Esophagus (tissue), 2 donors: ENCODE results near the gene CHST6. TPM values are rescaled to one million over a fixed set of nuclear protein-coding genes. Genes with fewer than 3 reads are reported as not detected.
"Not testable (repeated sequence)": the region's sequence is repeated elsewhere in the genome, so short reads cannot be mapped to it uniquely, and the experiment has no call there.

Experiments
- H3K27ac ChIP-seq, 2 donors: one replicate each; pipeline ENCODE4 v1.5.1; 2013; ENCODE audit warnings: low read depth in 2 of 2, mild to moderate bottlenecking in 2 of 2, inconsistent platforms in 1 of 2, low read length in 1 of 2, moderate library complexity in 1 of 2
- H3K27me3 ChIP-seq, 2 donors: one replicate each; pipeline ENCODE4 v1.6.1; 2013; ENCODE audit warnings: low read length in 2 of 2, control low read depth in 1 of 2, mild to moderate bottlenecking in 1 of 2; ENCODE audit not compliant: insufficient read depth in 2 of 2, control insufficient read depth in 1 of 2
- H3K36me3 ChIP-seq, 2 donors: one replicate each; pipeline ENCODE4 v1.6.1; 2013; ENCODE audit warnings: low read length in 1 of 2; ENCODE audit not compliant: control insufficient read depth in 2 of 2, insufficient read depth in 2 of 2
- H3K4me1 ChIP-seq, 2 donors: one replicate each; pipeline ENCODE4 v1.6.1; 2013; ENCODE audit warnings: low read length in 1 of 2; ENCODE audit not compliant: control insufficient read depth in 2 of 2, insufficient read depth in 2 of 2
- H3K4me3 ChIP-seq, 2 donors: one replicate each; pipeline ENCODE4 v1.5.1; 2013; ENCODE audit warnings: low read length in 2 of 2, mild to moderate bottlenecking in 2 of 2, low read depth in 1 of 2, moderate library complexity in 1 of 2
- H3K9me3 ChIP-seq, 2 donors: one replicate each; pipeline ENCODE4 v1.6.1; 2013; ENCODE audit warnings: mild to moderate bottlenecking in 2 of 2, low read depth in 1 of 2, low read length in 1 of 2, moderate library complexity in 1 of 2; ENCODE audit not compliant: control insufficient read depth in 2 of 2, insufficient read depth in 1 of 2
- WGBS, 2 donors: extraction: QIAGEN DNeasy Blood & Tissue Kit; methylation state at CpG; one replicate each; pipeline ENCODE4 v1.1.7; 2013; 5-methylcytosine and 5-hydroxymethylcytosine counted together
- polyA plus RNA-seq, 2 donors: library from polyadenylated mRNA; stranded (reverse); fragments of 200-250 nt; gene quantifications; one replicate each; pipeline ENCODE4 v1.2.3, GENCODE V29; 2013
- donor health status: healthy with polysubstance abuse.
- donor health status: Bipolar disorder and iron deficiency.

The CHST6 gene
- polyA plus RNA-seq, 2 donors, result 0.39 to 2.0 TPM

GRCh38 chr16:75455677-75456076 lies 39.6 kb downstream of the CHST6 start:
- no peak overlapping the region for H3K27ac ChIP-seq
- H3K4me1 ChIP-seq, result peaks cover 2% of the 10 kb centered on the region in 2 donors
- H3K36me3 ChIP-seq, result peaks cover 0 to 3% of the 10 kb centered on the region in 2 donors
- 70 to 74% methylated on average over 5 of the region's 5 CpGs for WGBS, 2 donors
- H3K4me3 ChIP-seq, result no peak overlapping the region
- H3K9me3 ChIP-seq, result no peaks in the 10 kb centered on the region
- H3K27me3 ChIP-seq, result no peaks in the 10 kb centered on the region

- H3K27ac ChIP-seq, result no peak overlapping the region
- H3K4me1 ChIP-seq, result peaks cover 0 to 2% of the 10 kb centered on the region in 2 donors
- no peaks in the 10 kb centered on the region for H3K27me3 ChIP-seq
- no peaks in the 10 kb centered on the region for H3K9me3 ChIP-seq
- peaks cover 0 to 3% of the 10 kb centered on the region in 2 donors for H3K36me3 ChIP-seq
- H3K4me3 ChIP-seq, result no peak overlapping the region
- WGBS, 2 donors, result 84 to 94% methylated on average over 12 of the region's 12 CpGs
Measured at GRCh38 chr16:75452464-75453190, 42.6 kb downstream of the CHST6 start.

GRCh38 chr16:75446416-75446815 lies 48.8 kb downstream of the CHST6 start:
- Histone ChIP-seq H3K9me3 (no peaks in the 10 kb centered on the region), H3K4me3 (no peak overlapping the region), H3K36me3 (peaks cover 0 to 3% of the 10 kb centered on the region in 2 donors), H3K4me1 (no peaks in the 10 kb centered on the region), H3K27me3 (no peaks in the 10 kb centered on the region), H3K27ac (no peak overlapping the region)

GRCh38 chr16:75445298-75445697 lies 49.9 kb downstream of the CHST6 start:
- H3K4me3 ChIP-seq, result no peak overlapping the region
- 75 to 89% methylated on average over 5 of the region's 5 CpGs for WGBS, 2 donors
- H3K27me3 ChIP-seq, result no peaks in the 10 kb centered on the region
- H3K36me3 ChIP-seq, result no peaks in the 10 kb centered on the region
- no peaks in the 10 kb centered on the region for H3K9me3 ChIP-seq
- H3K27ac ChIP-seq, result peak overlapping the region in 1 of 2 donors; percentile 1
- H3K4me1 ChIP-seq, result no peaks in the 10 kb centered on the region

DNA sequence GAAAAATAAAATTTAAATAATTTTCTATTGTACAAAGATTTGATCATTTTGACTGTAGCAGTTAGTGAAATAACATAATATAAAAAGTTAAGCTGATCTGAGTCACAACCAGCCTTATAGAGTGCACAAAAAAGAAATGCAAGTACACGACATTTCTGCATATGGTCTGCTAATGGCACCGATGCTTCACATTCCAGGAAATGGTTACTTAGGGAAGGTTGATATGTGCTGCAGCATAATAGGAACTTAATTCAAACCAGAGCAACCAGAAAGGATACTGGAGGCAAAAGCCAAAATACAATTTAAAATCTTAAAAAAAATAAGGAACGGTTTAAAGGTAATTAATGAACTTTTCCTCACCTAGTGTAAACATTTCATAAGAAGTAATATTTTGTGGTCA lies 51.9 kb downstream of the CHST6 start:
- WGBS, 2 donors, result 75 to 77% methylated on average over 3 of the region's 3 CpGs
- H3K9me3 ChIP-seq, result no peaks in the 10 kb centered on the region
- no peaks in the 10 kb centered on the region for H3K27me3 ChIP-seq
- H3K4me3 ChIP-seq, result no peak overlapping the region
- no peak overlapping the region for H3K27ac ChIP-seq
- H3K36me3 ChIP-seq, result no peaks in the 10 kb centered on the region
- H3K4me1 ChIP-seq, result no peaks in the 10 kb centered on the region

- Histone ChIP-seq H3K27me3 (no peaks in the 10 kb centered on the region), H3K9me3 (no peaks in the 10 kb centered on the region), H3K4me3 (peak overlapping the region; percentile 52 to 65), H3K36me3 (no peaks in the 10 kb centered on the region), H3K27ac (peak overlapping the region; percentile 89 to 97), H3K4me1 (peaks cover 0 to 2% of the 10 kb centered on the region in 2 donors)
- WGBS, 2 donors, result 1 to 2% methylated on average over 32 of the region's 32 CpGs
Measured at GRCh38 chr16:75433732-75434413, 61.4 kb downstream of the CHST6 start.

DNA sequence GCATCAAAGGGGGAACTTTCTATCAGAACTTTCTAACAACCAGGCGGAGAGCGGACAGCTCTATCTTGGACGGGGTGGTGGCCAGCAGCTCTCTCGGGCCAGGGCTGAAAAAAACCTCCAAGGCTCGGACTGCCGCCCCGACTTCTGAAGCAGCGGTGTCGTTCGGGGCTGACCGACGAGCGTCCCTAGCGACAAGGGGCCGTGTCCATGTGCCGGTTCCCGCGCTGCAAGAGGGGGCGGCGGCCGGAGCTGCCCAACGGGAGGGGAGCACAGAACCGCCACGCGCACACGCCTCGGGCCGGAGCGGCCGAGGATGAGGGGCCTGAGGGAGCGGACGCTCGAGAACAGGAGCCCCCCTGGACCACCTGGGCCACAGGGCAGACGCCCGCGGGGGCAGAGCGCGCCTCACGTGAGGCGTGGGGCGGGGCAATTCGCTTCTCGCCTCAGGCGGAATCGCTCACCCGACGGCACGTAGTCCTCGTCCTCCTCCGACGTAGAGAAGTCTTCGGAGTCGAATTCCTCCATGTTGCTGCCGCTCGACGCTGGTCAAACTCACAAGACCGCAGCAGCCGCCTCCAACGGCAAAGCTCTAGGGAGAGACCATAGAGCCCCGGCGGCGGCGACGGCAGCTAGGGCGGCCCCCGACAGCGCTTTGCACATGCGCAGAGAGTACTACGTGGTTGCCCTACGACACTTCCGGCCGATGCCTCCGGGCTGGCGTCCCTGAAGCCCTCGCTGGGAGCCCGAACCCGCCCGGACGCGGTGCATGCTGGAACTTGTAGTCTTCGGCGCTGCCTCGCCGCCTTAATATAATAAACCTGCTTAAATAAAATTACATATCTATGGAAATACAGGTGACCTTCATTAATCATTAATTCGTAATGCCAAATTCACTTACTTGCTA lies 62.2 kb downstream of the CHST6 start, which contains the start of gene CFDP1:
Gene CFDP1 (minus strand): TSS at position 676 of the 904 bp plus-strand sequence. CDS start 151 bp downstream, at position 525.
- Histone ChIP-seq H3K9me3 (no peaks in the 10 kb centered on the region), H3K4me3 (peak within 1 kb of the TSS; percentile 65 to 95), H3K27me3 (no peaks in the 10 kb centered on the region), H3K36me3 (no peaks in the 10 kb centered on the region), H3K27ac (peak within 1 kb of the TSS; percentile 89 to 97), H3K4me1 (peaks cover 0 to 2% of the 10 kb centered on the region in 2 donors)
- WGBS, 2 donors, result 0 to 1% methylated on average over 85 of the region's 85 CpGs

- 85 to 88% methylated on average over 11 of the region's 11 CpGs for WGBS, 2 donors
- H3K4me1 ChIP-seq, result peaks cover 0 to 2% of the 10 kb centered on the region in 2 donors
- no peak overlapping the region for H3K4me3 ChIP-seq
- no peaks in the 10 kb centered on the region for H3K27me3 ChIP-seq
- H3K27ac ChIP-seq, result no peak overlapping the region
- H3K9me3 ChIP-seq, result no peaks in the 10 kb centered on the region
- H3K36me3 ChIP-seq, result no peaks in the 10 kb centered on the region
Measured at GRCh38 chr16:75429621-75430403, 65.4 kb downstream of the CHST6 start.

DNA sequence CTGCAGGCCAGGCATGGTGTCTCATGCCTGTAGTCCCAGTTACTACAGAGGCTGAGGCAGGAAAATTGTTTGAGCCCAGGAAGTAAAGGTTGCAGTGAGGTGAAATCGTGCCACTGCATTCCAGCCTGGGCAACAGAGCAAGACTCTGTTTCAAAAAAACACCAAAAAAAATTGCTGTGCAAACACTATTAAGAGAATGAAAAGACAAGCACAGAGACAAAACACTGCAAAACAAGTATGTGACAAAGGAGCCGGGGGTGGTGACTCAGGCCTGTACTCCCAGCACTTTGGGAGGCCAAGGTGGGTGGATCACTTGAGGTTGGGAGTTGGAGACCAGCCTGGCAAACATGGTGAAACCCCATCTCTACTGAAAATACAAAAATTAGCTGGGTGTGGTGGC lies 68.7 kb downstream of the CHST6 start:
- not testable (repeated sequence) for H3K4me1 ChIP-seq, H3K27me3 ChIP-seq, H3K27ac ChIP-seq, H3K4me3 ChIP-seq, H3K9me3 ChIP-seq, H3K36me3 ChIP-seq
- 57 to 84% methylated on average over 2 of the region's 2 CpGs for WGBS, 2 donors
